Measurements from ENCODE around the gene SERTAD2.

Gene SERTAD2

DNA sequence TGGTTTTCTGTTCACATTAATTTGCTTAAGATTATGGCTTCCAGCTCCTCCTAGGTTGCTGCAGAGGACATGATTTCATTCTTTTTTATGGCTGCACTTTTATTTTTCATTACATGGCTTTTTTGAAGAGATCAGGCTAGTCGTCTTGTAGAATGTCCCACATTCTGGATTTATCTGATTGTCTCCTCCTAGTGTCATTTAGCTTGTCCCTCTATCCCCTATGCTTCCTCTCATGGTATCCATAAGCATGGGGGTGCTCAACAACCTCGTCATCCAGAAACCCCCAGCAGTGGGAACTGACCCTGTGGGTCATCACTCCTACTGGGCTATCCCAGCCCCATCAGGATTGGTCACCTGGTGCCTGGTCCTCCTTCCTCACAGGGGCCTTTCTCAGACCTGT lies 49.6 kb downstream of the SERTAD2 start:
- no peak for TF ChIP-seq FOXP2 (optimal IDR thresholded peaks at IDR 0.05; ENCODE audit: borderline replicate concordance, extremely low read depth, extremely low read length, insufficient read depth)
- no peak for TF ChIP-seq POLR2AphosphoS5 (IDR thresholded peaks at IDR 0.05; ENCODE audit: low read depth, low read length)
- no peak for TF ChIP-seq TAF1 (IDR thresholded peaks at IDR 0.05; ENCODE audit: borderline replicate concordance, insufficient read depth, low read length)
- no peak for TF ChIP-seq SIN3A (IDR thresholded peaks at IDR 0.05; ENCODE audit: borderline replicate concordance, insufficient read depth, low read length)
- TF ChIP-seq, protein P1, sequence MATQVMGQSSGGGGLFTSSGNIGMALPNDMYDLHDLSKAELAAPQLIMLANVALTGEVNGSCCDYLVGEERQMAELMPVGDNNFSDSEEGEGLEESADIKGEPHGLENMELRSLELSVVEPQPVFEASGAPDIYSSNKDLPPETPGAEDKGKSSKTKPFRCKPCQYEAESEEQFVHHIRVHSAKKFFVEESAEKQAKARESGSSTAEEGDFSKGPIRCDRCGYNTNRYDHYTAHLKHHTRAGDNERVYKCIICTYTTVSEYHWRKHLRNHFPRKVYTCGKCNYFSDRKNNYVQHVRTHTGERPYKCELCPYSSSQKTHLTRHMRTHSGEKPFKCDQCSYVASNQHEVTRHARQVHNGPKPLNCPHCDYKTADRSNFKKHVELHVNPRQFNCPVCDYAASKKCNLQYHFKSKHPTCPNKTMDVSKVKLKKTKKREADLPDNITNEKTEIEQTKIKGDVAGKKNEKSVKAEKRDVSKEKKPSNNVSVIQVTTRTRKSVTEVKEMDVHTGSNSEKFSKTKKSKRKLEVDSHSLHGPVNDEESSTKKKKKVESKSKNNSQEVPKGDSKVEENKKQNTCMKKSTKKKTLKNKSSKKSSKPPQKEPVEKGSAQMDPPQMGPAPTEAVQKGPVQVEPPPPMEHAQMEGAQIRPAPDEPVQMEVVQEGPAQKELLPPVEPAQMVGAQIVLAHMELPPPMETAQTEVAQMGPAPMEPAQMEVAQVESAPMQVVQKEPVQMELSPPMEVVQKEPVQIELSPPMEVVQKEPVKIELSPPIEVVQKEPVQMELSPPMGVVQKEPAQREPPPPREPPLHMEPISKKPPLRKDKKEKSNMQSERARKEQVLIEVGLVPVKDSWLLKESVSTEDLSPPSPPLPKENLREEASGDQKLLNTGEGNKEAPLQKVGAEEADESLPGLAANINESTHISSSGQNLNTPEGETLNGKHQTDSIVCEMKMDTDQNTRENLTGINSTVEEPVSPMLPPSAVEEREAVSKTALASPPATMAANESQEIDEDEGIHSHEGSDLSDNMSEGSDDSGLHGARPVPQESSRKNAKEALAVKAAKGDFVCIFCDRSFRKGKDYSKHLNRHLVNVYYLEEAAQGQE (IDR thresholded peaks at IDR 0.05; ENCODE audit: insufficient read depth in 1 of 2, low read depth in 2 of 2, low read length in 2 of 2): no peak

DNA sequence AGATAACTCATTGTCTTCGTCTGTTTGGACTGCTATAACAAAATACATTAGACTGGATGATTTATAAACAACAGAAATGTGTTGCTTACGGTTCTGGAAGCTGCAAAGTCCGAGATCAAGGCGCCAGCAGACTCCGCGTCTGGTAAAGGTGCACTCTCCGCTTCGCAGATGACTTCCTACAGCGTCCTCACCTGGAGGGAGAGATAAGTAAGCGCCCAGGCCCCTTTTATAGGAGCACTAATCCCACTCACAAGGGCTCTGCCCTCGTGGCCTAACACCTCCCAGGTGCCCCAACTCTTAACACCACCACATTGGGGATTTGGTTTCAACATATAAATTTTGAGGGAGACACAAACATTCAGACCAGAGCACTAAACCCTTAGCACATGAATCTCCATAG lies 51.3 kb downstream of the SERTAD2 start:
- TF ChIP-seq POLR2AphosphoS5 (IDR thresholded peaks at IDR 0.05; ENCODE audit: low read depth, low read length) (no peak), FOXP2 (optimal IDR thresholded peaks at IDR 0.05; ENCODE audit: borderline replicate concordance, extremely low read depth, extremely low read length, insufficient read depth) (no peak), SIN3A (IDR thresholded peaks at IDR 0.05; ENCODE audit: borderline replicate concordance, insufficient read depth, low read length) (no peak)

DNA sequence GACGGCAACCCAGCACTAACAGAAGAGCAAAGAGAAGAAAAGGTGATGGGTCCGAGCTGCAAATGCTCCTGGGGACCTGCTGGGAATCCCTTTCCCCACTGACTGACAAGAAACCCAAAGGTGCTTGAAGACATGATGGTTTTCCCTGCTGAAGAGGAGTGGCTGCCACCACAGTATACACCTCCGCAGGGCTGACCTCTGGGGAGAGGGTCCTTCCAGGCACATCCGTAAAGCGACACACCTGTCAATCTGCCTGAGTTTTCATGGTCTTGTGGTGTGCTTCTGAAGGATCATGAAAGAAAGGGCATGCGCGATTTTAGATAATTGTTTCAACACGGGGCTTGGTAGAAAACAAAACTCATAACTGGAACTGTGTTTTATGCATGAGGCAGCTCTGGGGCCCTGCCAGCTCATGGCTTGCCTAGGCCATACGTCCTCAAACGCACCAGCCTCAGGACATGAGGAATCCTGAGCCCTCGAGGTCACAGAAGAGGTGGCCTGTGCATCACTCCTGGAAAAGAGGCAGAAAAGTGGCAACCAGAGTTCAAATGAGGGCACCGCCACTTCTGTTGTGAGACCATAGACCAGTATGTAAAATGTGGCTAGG lies 51.8 kb downstream of the SERTAD2 start:
- no peak for TF ChIP-seq POLR2AphosphoS5 (IDR thresholded peaks at IDR 0.05; ENCODE audit: low read depth, low read length)
- TF ChIP-seq, protein P1 (IDR thresholded peaks at IDR 0.05; ENCODE audit: insufficient read depth in 1 of 2, low read depth in 2 of 2, low read length in 2 of 2): no peak

DNA sequence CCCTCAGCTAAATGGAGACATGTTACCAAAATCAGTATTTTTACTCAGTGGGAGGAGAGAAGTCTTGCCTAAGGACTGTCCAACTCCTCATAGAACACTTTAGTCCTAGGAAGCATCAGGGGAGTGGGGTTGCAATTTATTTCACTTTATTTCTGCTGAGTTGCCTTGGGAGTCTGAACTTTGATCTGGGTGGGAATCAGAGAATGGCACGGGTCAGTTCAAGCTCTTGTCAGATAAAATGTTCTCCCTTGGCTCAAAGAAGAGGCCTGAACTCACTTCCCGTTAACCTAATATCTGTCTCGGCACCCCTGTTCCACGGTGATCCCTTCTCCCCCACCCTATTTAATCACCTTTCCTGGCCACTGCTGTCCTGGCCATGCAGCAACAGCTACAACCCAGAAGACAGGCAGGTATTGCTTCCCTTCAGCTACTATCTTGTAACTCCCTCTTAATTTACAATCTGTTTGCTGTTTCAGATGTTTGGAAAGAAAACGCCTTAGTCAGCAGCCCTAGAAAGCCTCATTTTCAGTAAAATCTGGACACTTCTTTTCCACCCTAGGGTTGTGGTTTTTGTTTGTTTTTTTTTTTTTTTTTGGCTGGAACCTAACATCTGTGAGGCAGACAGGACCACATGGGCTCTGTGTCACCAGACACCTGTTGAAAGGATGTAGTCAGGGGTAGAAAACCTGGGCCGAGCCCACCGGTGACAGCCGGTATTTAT lies 52.5 kb downstream of the SERTAD2 start:
- TF ChIP-seq SIN3A (IDR thresholded peaks at IDR 0.05; ENCODE audit: borderline replicate concordance, insufficient read depth, low read length) (no peak), TAF1 (IDR thresholded peaks at IDR 0.05; ENCODE audit: borderline replicate concordance, insufficient read depth, low read length) (no peak), FOXP2 (optimal IDR thresholded peaks at IDR 0.05; ENCODE audit: borderline replicate concordance, extremely low read depth, extremely low read length, insufficient read depth) (no peak), POLR2AphosphoS5 (IDR thresholded peaks at IDR 0.05; ENCODE audit: low read depth, low read length) (no peak)
- TF ChIP-seq, protein P1 (IDR thresholded peaks at IDR 0.05; ENCODE audit: insufficient read depth in 1 of 2, low read depth in 2 of 2, low read length in 2 of 2): no peak

DNA sequence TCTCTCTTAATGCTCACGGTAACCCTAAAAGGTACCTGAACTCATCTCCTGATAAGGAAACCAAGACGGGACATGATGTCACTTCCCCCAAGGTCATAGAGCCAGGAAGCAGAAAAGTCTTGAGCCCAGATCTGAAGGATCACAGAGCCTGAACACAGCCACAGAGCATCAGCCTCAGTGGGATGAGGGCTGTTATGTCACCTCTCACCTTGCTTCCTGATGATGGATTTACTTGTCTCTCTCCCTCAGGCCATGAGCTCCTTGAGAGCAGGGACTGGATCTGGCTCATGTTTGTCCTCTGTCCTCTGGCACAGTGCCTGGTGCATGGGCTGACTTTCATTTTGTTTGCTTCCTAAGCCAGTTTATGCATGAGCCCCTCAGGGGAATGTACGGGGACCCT lies 54.2 kb downstream of the SERTAD2 start:
- TF ChIP-seq SIN3A (IDR thresholded peaks at IDR 0.05; ENCODE audit: borderline replicate concordance, insufficient read depth, low read length): no peak
- TF ChIP-seq FOXP2 (optimal IDR thresholded peaks at IDR 0.05; ENCODE audit: borderline replicate concordance, extremely low read depth, extremely low read length, insufficient read depth): no peak

DNA sequence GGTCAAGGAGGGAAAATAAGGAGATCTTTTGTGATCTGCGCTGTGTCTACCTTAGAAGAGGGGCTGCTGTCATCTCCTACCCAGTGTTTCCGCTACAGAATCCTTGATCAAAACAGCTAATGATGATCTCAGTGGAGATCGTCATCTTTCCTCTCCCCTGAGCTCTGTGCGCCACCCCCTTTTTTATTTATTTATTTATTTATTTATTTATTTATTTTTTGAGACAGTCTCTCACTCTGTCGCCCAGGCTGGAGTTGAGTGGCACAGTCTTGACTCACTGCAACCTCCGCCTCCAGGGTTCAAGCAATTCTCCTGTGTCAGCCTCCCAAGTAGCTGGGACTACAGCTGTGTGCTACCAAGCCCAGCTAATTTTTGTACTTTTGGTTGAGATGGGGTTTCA lies 55.5 kb downstream of the SERTAD2 start:
- TF ChIP-seq, protein P1 (IDR thresholded peaks at IDR 0.05; ENCODE audit: insufficient read depth in 1 of 2, low read depth in 2 of 2, low read length in 2 of 2): no peak
- TF ChIP-seq FOXP2 (optimal IDR thresholded peaks at IDR 0.05; ENCODE audit: borderline replicate concordance, extremely low read depth, extremely low read length, insufficient read depth): no peak
- TF ChIP-seq POLR2AphosphoS5 (IDR thresholded peaks at IDR 0.05; ENCODE audit: low read depth, low read length): no peak
- no peak for TF ChIP-seq TAF1 (IDR thresholded peaks at IDR 0.05; ENCODE audit: borderline replicate concordance, insufficient read depth, low read length)
- no peak for TF ChIP-seq SIN3A (IDR thresholded peaks at IDR 0.05; ENCODE audit: borderline replicate concordance, insufficient read depth, low read length)

All from PFSK-1 (cell line).